Mesenchymal stem cell (in vitro differentiated cells and primary cell): ENCODE data around the gene DCAF12.

Experiments used
- DNase-seq: peaks from one replicate; pipeline ENCODE4 v3.0.0-alpha.2; 2013
- H2AFZ ChIP-seq: one replicate; pipeline ENCODE4 v1.6.1; 2013; ENCODE audit warnings: low read depth, mild to moderate bottlenecking, control low read depth, inconsistent platforms, low read length, moderate library complexity
- H2AK5ac ChIP-seq: 2 replicates; pipeline ENCODE4 v1.6.1; 2013; ENCODE audit warnings: low read length, moderate library complexity, mild to moderate bottlenecking, inconsistent platforms; ENCODE audit not compliant: severe bottlenecking
- H2BK120ac ChIP-seq: one replicate; pipeline ENCODE4 v1.6.1; 2013; ENCODE audit warnings: low read depth, mild to moderate bottlenecking, inconsistent platforms, low read length, moderate library complexity
- H2BK12ac ChIP-seq, 2 experiments: one replicate each; pipeline ENCODE4 v1.6.1; 2013; ENCODE audit warnings: inconsistent platforms in 2 of 2, low read length in 2 of 2, mild to moderate bottlenecking in 2 of 2, moderate library complexity in 2 of 2, control low read depth in 1 of 2
- H2BK15ac ChIP-seq: one replicate; pipeline ENCODE4 v1.6.1; 2013; ENCODE audit warnings: mild to moderate bottlenecking, low read depth, inconsistent platforms; ENCODE audit not compliant: poor library complexity, severe bottlenecking
- H2BK5ac ChIP-seq: 2 replicates; pipeline ENCODE4 v1.6.1; 2013; ENCODE audit warnings: low read depth, mild to moderate bottlenecking, low read length, control low read depth, inconsistent platforms; ENCODE audit not compliant: poor library complexity, severe bottlenecking
- H3K14ac ChIP-seq, 2 experiments: one replicate each; pipeline ENCODE4 v1.6.1; 2013; ENCODE audit warnings: inconsistent platforms in 2 of 2, low read length in 2 of 2, control low read depth in 1 of 2, mild to moderate bottlenecking in 1 of 2, moderate library complexity in 1 of 2
- H3K18ac ChIP-seq, 2 experiments: one replicate each; pipeline ENCODE4 v1.6.1; 2013; ENCODE audit warnings: inconsistent platforms in 2 of 2, low read length in 2 of 2, control low read depth in 1 of 2, low read depth in 1 of 2, mild to moderate bottlenecking in 1 of 2
- H3K23ac ChIP-seq, 2 experiments: one replicate each; pipeline ENCODE4 v1.6.1; 2013; ENCODE audit warnings: inconsistent platforms in 2 of 2, low read length in 2 of 2, mild to moderate bottlenecking in 2 of 2, moderate library complexity in 2 of 2, control low read depth in 1 of 2
- H3K27ac ChIP-seq: 2 replicates; pipeline ENCODE4 v1.5.1; 2013; ENCODE audit warnings: mild to moderate bottlenecking, moderate library complexity, low read length, control low read depth, inconsistent platforms; ENCODE audit not compliant: poor library complexity, severe bottlenecking
- H3K27me3 ChIP-seq, 2 experiments: 2 replicates each; pipeline versions ENCODE4 v1.6.1 to v1.7.0; 2013; ENCODE audit warnings: low read length in 2 of 2, mild to moderate bottlenecking in 2 of 2, moderate library complexity in 2 of 2, control low read depth in 1 of 2, inconsistent platforms in 1 of 2; ENCODE audit not compliant: control insufficient read depth in 1 of 2, insufficient read depth in 1 of 2
- H3K36me3 ChIP-seq, 2 experiments: 2 replicates each; pipeline versions ENCODE4 v1.6.1 to v1.7.0; 2013; ENCODE audit warnings: low read length in 2 of 2, control low read depth in 1 of 2, inconsistent platforms in 1 of 2, low read depth in 1 of 2, mild to moderate bottlenecking in 1 of 2; ENCODE audit not compliant: insufficient read depth in 2 of 2, control insufficient read depth in 1 of 2
- H3K4ac ChIP-seq, 2 experiments: one replicate each; pipeline ENCODE4 v1.6.1; 2013; ENCODE audit warnings: inconsistent platforms in 2 of 2, low read length in 2 of 2, mild to moderate bottlenecking in 2 of 2, moderate library complexity in 2 of 2, control low read depth in 1 of 2, low read depth in 1 of 2
- H3K4me1 ChIP-seq: 2 replicates; pipeline ENCODE4 v1.6.1; 2013; ENCODE audit warnings: low read depth, low read length, control low read depth; ENCODE audit not compliant: control insufficient read depth, insufficient read depth
- H3K4me2 ChIP-seq: 2 replicates; pipeline ENCODE4 v1.6.1; 2013; ENCODE audit warnings: low read length, mild to moderate bottlenecking, inconsistent platforms; ENCODE audit not compliant: poor library complexity, severe bottlenecking
- H3K4me3 ChIP-seq, 2 experiments: 2 replicates each; pipeline versions ENCODE4 v1.5.1 to v1.7.0; 2013; ENCODE audit warnings: low read length in 2 of 2, mild to moderate bottlenecking in 2 of 2, control low read depth in 1 of 2, low read depth in 1 of 2; ENCODE audit not compliant: insufficient read depth in 1 of 2
- H3K79me1 ChIP-seq: replicated peaks from 2 replicates; pipeline ENCODE4 v1.6.1; 2013; ENCODE audit warnings: mild to moderate bottlenecking, control low read depth, low read length, inconsistent platforms; ENCODE audit not compliant: poor library complexity, severe bottlenecking
- H3K9ac ChIP-seq: 2 replicates; pipeline ENCODE4 v1.7.0; 2013; ENCODE audit warnings: mild to moderate bottlenecking, low read length, moderate library complexity
- H3K9me3 ChIP-seq: 2 replicates; pipeline ENCODE4 v1.7.0; 2013; ENCODE audit warnings: mild to moderate bottlenecking, low read length; ENCODE audit not compliant: control insufficient read depth
- H4K8ac ChIP-seq: one replicate; pipeline ENCODE4 v1.6.1; 2013; ENCODE audit warnings: inconsistent platforms, mild to moderate bottlenecking, low read length, moderate library complexity
- H4K91ac ChIP-seq: one replicate; pipeline ENCODE4 v1.6.1; 2013; ENCODE audit warnings: mild to moderate bottlenecking, low read length, inconsistent platforms
- WGBS: methylation state at CpG from one replicate; pipeline ENCODE4 v1.1.7; 2013; ENCODE audit warnings: mixed read lengths; 5-methylcytosine and 5-hydroxymethylcytosine counted together

DCAF12 gene

GRCh38 chr9:34086864-34087263 lies 39.6 kb downstream of the DCAF12 start:
- H3K4me1 ChIP-seq, result peaks cover 3% of the 10 kb centered on the region
- H3K27ac ChIP-seq, result no peak overlapping the region
- no peak overlapping the region for H2BK5ac ChIP-seq
- H3K36me3 ChIP-seq, result peaks cover 31 to 58% of the 10 kb centered on the region in 2 experiments
- peak; percentile 13 for DNase-seq
- H2AK5ac ChIP-seq, result no peak overlapping the region
- no peak overlapping the region for H3K4me2 ChIP-seq
- H2BK12ac ChIP-seq, result no peak overlapping the region
- H3K9me3 ChIP-seq, result no peaks in the 10 kb centered on the region
- no peak overlapping the region for H3K14ac ChIP-seq
- H4K91ac ChIP-seq, result no peak overlapping the region
- H3K23ac ChIP-seq, result no peak overlapping the region
- no peak overlapping the region for H3K4ac ChIP-seq
- no peak overlapping the region for H3K9ac ChIP-seq
- no peaks in the 10 kb centered on the region for H3K27me3 ChIP-seq
- H3K79me1 ChIP-seq, result peaks cover 7% of the 10 kb centered on the region
- no peak overlapping the region for H2BK120ac ChIP-seq
- no peak overlapping the region for H2AFZ ChIP-seq
- H3K18ac ChIP-seq, result no peak overlapping the region
- H2BK15ac ChIP-seq, result no peak overlapping the region
- no peak overlapping the region for H4K8ac ChIP-seq
- H3K4me3 ChIP-seq, result no peak overlapping the region

- Histone ChIP-seq H3K4me2 (no peak overlapping the region), H2BK12ac (no peak overlapping the region), H3K4me3 (no peak overlapping the region), H3K23ac (no peak overlapping the region), H3K36me3 (peaks cover 26 to 50% of the 10 kb centered on the region in 2 experiments), H2BK5ac (no peak overlapping the region), H3K4ac (no peak overlapping the region), H3K14ac (no peak overlapping the region), H3K27ac (no peak overlapping the region), H3K9me3 (no peaks in the 10 kb centered on the region), H3K27me3 (no peaks in the 10 kb centered on the region), H2BK120ac (no peak overlapping the region), H4K91ac (no peak overlapping the region), H2AK5ac (no peak overlapping the region), H3K79me1 (peaks cover 7% of the 10 kb centered on the region), H2AFZ (no peak overlapping the region), H3K4me1 (peaks cover 3% of the 10 kb centered on the region), H4K8ac (no peak overlapping the region), H3K18ac (no peak overlapping the region), H2BK15ac (no peak overlapping the region), H3K9ac (no peak overlapping the region)
- 86% methylated on average over 3 of the region's 6 CpGs for WGBS
- DNase-seq, result no peak
These were observed 40.7 kb downstream of the DCAF12 start for GRCh38 chr9:34085581-34086500.

GRCh38 chr9:34084562-34084961 lies 41.9 kb downstream of the DCAF12 start:
- H3K9me3 ChIP-seq, result no peaks in the 10 kb centered on the region
- H2BK12ac ChIP-seq, result no peak overlapping the region
- H2AK5ac ChIP-seq, result no peak overlapping the region
- 100% methylated on average over 1 of the region's 1 CpG for WGBS
- no peak overlapping the region for H3K4me3 ChIP-seq
- H3K9ac ChIP-seq, result no peak overlapping the region
- H3K4me2 ChIP-seq, result no peak overlapping the region
- peaks cover 7% of the 10 kb centered on the region for H3K79me1 ChIP-seq
- DNase-seq, result no peak
- no peak overlapping the region for H3K14ac ChIP-seq
- H3K27me3 ChIP-seq, result no peaks in the 10 kb centered on the region
- H2AFZ ChIP-seq, result no peak overlapping the region
- no peak overlapping the region for H3K27ac ChIP-seq
- H4K8ac ChIP-seq, result no peak overlapping the region
- no peak overlapping the region for H3K4ac ChIP-seq
- H3K18ac ChIP-seq, result no peak overlapping the region
- H2BK15ac ChIP-seq, result no peak overlapping the region
- H2BK120ac ChIP-seq, result no peak overlapping the region
- no peak overlapping the region for H3K23ac ChIP-seq
- H3K4me1 ChIP-seq, result peaks cover 1% of the 10 kb centered on the region
- peaks cover 26 to 42% of the 10 kb centered on the region in 2 experiments for H3K36me3 ChIP-seq
- no peak overlapping the region for H4K91ac ChIP-seq
- H2BK5ac ChIP-seq, result no peak overlapping the region

GRCh38 chr9:34079181-34079580 lies 47.3 kb downstream of the DCAF12 start:
- H2BK5ac ChIP-seq, result no peak overlapping the region
- DNase-seq, result peak; percentile 17
- H2AK5ac ChIP-seq, result peak overlapping the region; percentile 63
- H3K4me3 ChIP-seq, result no peak overlapping the region
- H4K8ac ChIP-seq, result no peak overlapping the region
- H3K4me1 ChIP-seq, result no peaks in the 10 kb centered on the region
- no peak overlapping the region for H4K91ac ChIP-seq
- H3K4ac ChIP-seq, result no peak overlapping the region
- H3K23ac ChIP-seq, result no peak overlapping the region
- H3K27ac ChIP-seq, result no peak overlapping the region
- no peaks in the 10 kb centered on the region for H3K27me3 ChIP-seq
- 84% methylated on average over 2 of the region's 2 CpGs for WGBS
- H3K9ac ChIP-seq, result no peak overlapping the region
- no peak overlapping the region for H3K18ac ChIP-seq
- no peaks in the 10 kb centered on the region for H3K79me1 ChIP-seq
- no peak overlapping the region for H2BK120ac ChIP-seq
- H3K4me2 ChIP-seq, result no peak overlapping the region
- no peaks in the 10 kb centered on the region for H3K9me3 ChIP-seq
- H2BK15ac ChIP-seq, result no peak overlapping the region
- H2AFZ ChIP-seq, result no peak overlapping the region
- no peak overlapping the region for H2BK12ac ChIP-seq
- H3K14ac ChIP-seq, result no peak overlapping the region
- H3K36me3 ChIP-seq, result no peaks in the 10 kb centered on the region
